ENCODE data around the gene TOM1. TPM values are rescaled to one million over a fixed set of nuclear protein-coding genes. Genes with fewer than 3 reads are reported as not detected.
A peak's percentile ranks its signal among the peaks of the same experiment; 100 is the strongest.

Gene TOM1
- total RNA-seq, 1 donor from 2014 or later = 61.5 TPM

GRCh38 chr22:35377735-35378134 is 78.0 kb downstream of the TOM1 start:
- H3K36me3 ChIP-seq (ENCODE audit: control insufficient read depth, insufficient read depth, low read length) = no peaks in the 10 kb centered on the region

DNA sequence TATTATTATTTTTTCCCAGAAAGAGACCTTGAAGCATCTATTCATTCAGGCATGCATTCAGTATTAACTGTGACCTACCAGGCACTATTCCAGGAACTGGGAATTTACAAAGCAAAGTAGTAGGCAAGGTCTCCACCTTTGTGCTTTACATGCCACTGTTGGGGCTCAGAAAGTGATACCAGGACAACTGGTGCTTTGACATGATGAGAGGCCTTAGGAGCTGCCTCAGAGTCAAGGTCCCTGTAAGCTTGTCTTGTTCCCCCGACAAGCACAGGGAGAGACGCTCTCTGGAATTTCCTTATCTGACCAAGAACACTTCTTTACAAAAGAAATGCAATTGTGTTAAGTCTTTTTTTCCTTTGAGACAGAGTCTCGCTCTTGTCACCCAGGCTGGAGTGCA is 78.9 kb downstream of the TOM1 start:
- DNase-seq (ENCODE audit: low read depth) = no peak
- H3K4me3 ChIP-seq (ENCODE audit: low read depth, low read length) = no peak overlapping the region
- H3K36me3 ChIP-seq (ENCODE audit: control insufficient read depth, insufficient read depth, low read length) = no peaks in the 10 kb centered on the region
- no peaks in the 10 kb centered on the region for H3K27me3 ChIP-seq (ENCODE audit: control insufficient read depth, insufficient read depth, low read length)
- TF ChIP-seq CTCF (IDR thresholded peaks at IDR 0.05; ENCODE audit: insufficient read depth, low read length, poor library complexity, severe bottlenecking) = no peak

More at GRCh38 chr22:35377735-35378134, 78.0 kb downstream of the TOM1 start:
- Histone ChIP-seq H3K4me3 (ENCODE audit: low read depth, low read length) (no peak overlapping the region), H3K27me3 (ENCODE audit: control insufficient read depth, insufficient read depth, low read length) (no peaks in the 10 kb centered on the region)
- no peak for TF ChIP-seq CTCF (IDR thresholded peaks at IDR 0.05; ENCODE audit: insufficient read depth, low read length, poor library complexity, severe bottlenecking)
- no peak for DNase-seq (ENCODE audit: low read depth)

- Histone ChIP-seq H3K27me3 (ENCODE audit: control insufficient read depth, insufficient read depth, low read length) (no peaks in the 10 kb centered on the region), H3K36me3 (ENCODE audit: control insufficient read depth, insufficient read depth, low read length) (peaks cover 1% of the 10 kb centered on the region), H3K4me3 (ENCODE audit: low read depth, low read length) (no peak overlapping the region)
- no peak for DNase-seq (ENCODE audit: low read depth)
- no peak for TF ChIP-seq CTCF (IDR thresholded peaks at IDR 0.05; ENCODE audit: insufficient read depth, low read length, poor library complexity, severe bottlenecking)
Observed at GRCh38 chr22:35379146-35379993, 79.7 kb downstream of the TOM1 start.

GRCh38 chr22:35380013-35380412 is 80.3 kb downstream of the TOM1 start:
- Histone ChIP-seq H3K4me3 (ENCODE audit: low read depth, low read length) (no peak overlapping the region), H3K36me3 (ENCODE audit: control insufficient read depth, insufficient read depth, low read length) (peaks cover 2% of the 10 kb centered on the region), H3K27me3 (ENCODE audit: control insufficient read depth, insufficient read depth, low read length) (no peaks in the 10 kb centered on the region)
- TF ChIP-seq CTCF (IDR thresholded peaks at IDR 0.05; ENCODE audit: insufficient read depth, low read length, poor library complexity, severe bottlenecking) = no peak
- DNase-seq (ENCODE audit: low read depth) = no peak

GRCh38 chr22:35380537-35381423 is 81.1 kb downstream of the TOM1 start, which contains the start of gene HMOX1:
HMOX1 (plus strand) TSS chr22:35381096; CDS start chr22:35381174, 78 bp downstream.
- TF ChIP-seq CTCF (IDR thresholded peaks at IDR 0.05; ENCODE audit: insufficient read depth, low read length, poor library complexity, severe bottlenecking) = no peak
- peaks cover 2% of the 10 kb centered on the region for H3K36me3 ChIP-seq (ENCODE audit: control insufficient read depth, insufficient read depth, low read length)
- peak within 1 kb of the TSS; percentile 49 for H3K4me3 ChIP-seq (ENCODE audit: low read depth, low read length)
- DNase-seq (ENCODE audit: low read depth) = no peak
- no peaks in the 10 kb centered on the region for H3K27me3 ChIP-seq (ENCODE audit: control insufficient read depth, insufficient read depth, low read length)

Measured in kidney epithelial cell (primary cell).